Activated T-helper 1 cell treated with Interleukin-2 at 50 U/mL for 16 hours (primary cell): ENCODE results near the gene HECTD4.

Experiments
- DNase-seq: peaks from one replicate; pipeline ENCODE4 v3.0.0-alpha.2; 2020; ENCODE audit warnings: low read depth

Gene HECTD4

GRCh38 chr12:112207397-112207924 is 174.8 kb downstream of the HECTD4 start:
- no peak for DNase-seq

GRCh38 chr12:112206944-112207343 is 175.3 kb downstream of the HECTD4 start:
- DNase-seq: no peak

- DNase-seq: no peak
These were observed 183.1 kb downstream of the HECTD4 start for GRCh38 chr12:112199136-112199535.

GRCh38 chr12:112198120-112198733 is 184.0 kb downstream of the HECTD4 start:
- DNase-seq: peak; percentile 15

GRCh38 chr12:112196196-112196875 is 185.9 kb downstream of the HECTD4 start:
- no peak for DNase-seq

- no peak for DNase-seq
These were observed 187.5 kb downstream of the HECTD4 start for GRCh38 chr12:112194601-112195247.

- no peak for DNase-seq
These were observed 189.8 kb downstream of the HECTD4 start for GRCh38 chr12:112192475-112192874.

GRCh38 chr12:112191840-112192321 is 190.3 kb downstream of the HECTD4 start:
- DNase-seq: no peak

- DNase-seq: no peak
These were observed 191.0 kb downstream of the HECTD4 start for GRCh38 chr12:112191201-112191600.

- DNase-seq: no peak
These were observed 191.8 kb downstream of the HECTD4 start for GRCh38 chr12:112190231-112191025.

- DNase-seq: no peak
These were observed 194.0 kb downstream of the HECTD4 start for GRCh38 chr12:112188130-112188830.

GRCh38 chr12:112185093-112185923 is 196.9 kb downstream of the HECTD4 start:
- DNase-seq: no peak

GRCh38 chr12:112184056-112184887 is 198.0 kb downstream of the HECTD4 start:
- DNase-seq: no peak

GRCh38 chr12:112183141-112184021 is 198.8 kb downstream of the HECTD4 start:
- DNase-seq: no peak

GRCh38 chr12:112182499-112182898 is 199.7 kb downstream of the HECTD4 start:
- DNase-seq: no peak

- no peak for DNase-seq
These were observed 201.8 kb downstream of the HECTD4 start for GRCh38 chr12:112180422-112180821.

- DNase-seq: no peak
These were observed 202.3 kb downstream of the HECTD4 start for GRCh38 chr12:112179916-112180315.

- no peak for DNase-seq
These were observed 202.9 kb downstream of the HECTD4 start for GRCh38 chr12:112179341-112179740.

- no peak for DNase-seq
These were observed 203.4 kb downstream of the HECTD4 start for GRCh38 chr12:112178796-112179195.
